GM18868 (cell line): ENCODE data around the gene TBC1D2.
"Not testable (repeated sequence)": the region's sequence is repeated elsewhere in the genome, so short reads cannot be mapped to it uniquely, and the experiment has no call there.

Experiments used
- ATAC-seq: cut with Tn5 transposase; IDR thresholded peaks from one replicate; pipeline ENCODE4 v1.9.1; 2021; ENCODE audit warnings: mild to moderate bottlenecking, moderate library complexity; ENCODE audit not compliant: unreplicated experiment

TBC1D2 gene

GRCh38 chr9:98275159-98275558 lies 19.7 kb upstream of the TBC1D2 start:
- no peak for ATAC-seq

- no peak for ATAC-seq
These were observed 16.6 kb upstream of the TBC1D2 start for GRCh38 chr9:98272083-98272482.

- no peak for ATAC-seq
These were observed 16.0 kb upstream of the TBC1D2 start for GRCh38 chr9:98271479-98271878.

GRCh38 chr9:98270284-98270683 lies 14.8 kb upstream of the TBC1D2 start:
- ATAC-seq, result not testable (repeated sequence)

GRCh38 chr9:98269652-98270051 lies 14.2 kb upstream of the TBC1D2 start:
- ATAC-seq, result not testable (repeated sequence)

DNA sequence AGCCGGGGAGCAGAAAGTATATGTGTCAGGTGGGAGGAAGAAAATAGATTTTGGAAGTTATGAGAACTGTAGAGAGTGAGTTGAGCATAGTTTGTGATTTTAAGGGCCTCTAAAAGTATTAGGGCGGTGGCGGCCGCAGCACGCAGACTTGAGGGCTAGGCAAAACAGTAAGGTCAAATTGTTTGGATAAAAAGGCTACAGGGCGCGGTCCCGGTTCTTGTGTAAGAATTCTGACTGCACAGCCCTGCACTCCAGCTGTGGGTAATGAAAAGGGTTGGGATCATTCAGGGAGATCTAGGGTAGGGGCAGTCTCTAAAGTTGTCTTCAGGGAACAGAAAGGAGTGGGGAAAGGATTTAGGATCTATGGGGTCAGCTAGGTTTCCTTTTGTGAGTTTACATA lies 12.1 kb upstream of the TBC1D2 start:
- not testable (repeated sequence) for ATAC-seq

- no peak for ATAC-seq
These were observed 9.1 kb upstream of the TBC1D2 start for GRCh38 chr9:98264516-98264915.

DNA sequence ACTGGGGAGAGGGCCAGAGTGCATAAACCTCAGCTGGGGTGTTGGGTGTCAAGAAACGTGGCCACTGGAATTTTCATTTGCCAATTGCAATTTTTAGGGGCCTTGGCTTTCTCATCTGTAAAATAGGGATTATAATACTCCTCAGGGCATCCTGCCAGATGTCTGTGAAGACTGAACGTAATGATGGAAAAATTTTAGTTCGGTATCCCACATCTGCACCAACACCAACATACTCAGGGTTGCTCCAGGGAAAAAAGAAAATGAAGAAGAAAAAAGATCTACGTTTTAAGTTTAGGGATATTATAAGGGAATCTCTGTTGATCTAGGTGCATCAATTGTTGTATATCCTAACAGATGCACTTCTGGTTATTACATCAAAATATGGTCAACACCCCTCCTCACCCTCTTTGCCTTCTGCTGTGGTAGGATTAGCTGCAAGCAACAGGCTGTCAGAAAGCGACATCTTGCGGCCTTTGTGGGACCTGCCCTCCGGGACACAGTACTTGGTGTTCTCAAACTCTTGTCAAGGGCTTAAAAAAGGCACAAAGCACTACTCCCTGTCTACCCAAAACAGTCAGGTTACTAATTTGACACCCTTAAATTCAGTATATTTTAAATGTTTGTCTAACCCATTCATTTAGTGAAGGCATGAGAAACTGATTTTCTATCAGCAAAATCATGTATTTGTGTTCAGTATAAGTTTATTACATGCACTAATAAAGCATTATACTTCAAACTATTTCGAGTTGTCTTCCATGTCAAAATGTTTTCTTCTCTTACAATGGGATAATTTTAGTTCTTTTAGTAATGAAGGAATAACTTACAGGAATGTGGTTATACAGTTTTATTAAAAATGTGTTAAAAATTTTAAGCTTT lies 8.3 kb upstream of the TBC1D2 start:
- peak; percentile 87 for ATAC-seq

DNA sequence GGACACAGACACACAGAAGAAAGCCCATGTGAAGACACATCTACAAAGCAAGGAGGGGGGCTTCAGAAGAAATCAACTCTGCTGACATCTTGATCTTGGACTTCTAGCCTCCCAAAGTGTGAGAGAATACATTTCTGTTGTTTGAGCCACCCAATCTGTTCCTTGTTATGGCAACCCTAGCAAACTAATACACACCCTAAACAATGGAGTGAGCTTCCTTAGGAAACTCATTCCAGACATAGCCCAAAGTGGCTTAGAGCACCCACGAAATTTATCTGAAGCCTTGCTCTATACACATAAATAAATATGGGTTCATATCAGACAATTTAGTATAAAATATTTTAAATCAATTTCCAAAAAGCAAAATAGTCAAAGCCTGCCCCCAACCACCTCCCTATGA lies 7.6 kb upstream of the TBC1D2 start:
- no peak for ATAC-seq

DNA sequence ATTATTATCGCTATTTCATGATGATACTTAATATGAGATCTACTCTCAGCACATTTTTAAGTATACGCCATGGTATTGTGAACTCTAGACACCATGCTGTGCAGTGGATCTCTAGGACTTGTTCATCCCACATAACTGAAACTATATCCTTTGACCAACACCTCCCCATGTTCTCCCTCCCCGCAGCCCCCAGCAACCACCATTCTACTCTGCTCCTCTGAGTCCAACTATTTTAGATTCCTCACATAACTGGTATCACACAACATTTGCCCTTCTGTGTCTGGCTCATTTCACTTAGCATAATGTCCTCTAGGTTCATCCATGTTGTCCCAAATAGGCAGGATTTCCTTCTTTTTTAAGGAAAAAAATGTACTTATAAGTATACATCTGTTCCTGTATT lies 6.6 kb upstream of the TBC1D2 start:
- ATAC-seq, result no peak

DNA sequence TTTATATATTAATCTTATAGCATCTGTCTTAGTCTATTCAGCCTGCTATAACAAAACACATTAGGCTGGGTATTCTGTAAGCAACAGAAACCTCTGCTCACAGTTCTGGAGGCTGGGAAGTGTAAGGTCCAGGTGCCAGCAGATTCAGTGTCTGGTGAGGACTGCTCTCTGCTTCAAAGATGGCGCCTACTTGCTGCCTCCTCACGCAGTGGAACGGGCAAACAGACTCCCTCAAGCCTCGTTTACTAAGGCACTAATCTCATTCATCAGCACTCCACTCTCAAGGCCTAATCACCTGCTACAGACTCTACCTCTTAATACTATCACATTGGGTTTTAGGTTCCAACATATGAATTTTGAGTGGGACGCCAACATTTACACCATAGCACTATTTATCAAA lies 5.2 kb upstream of the TBC1D2 start:
- no peak for ATAC-seq

GRCh38 chr9:98259791-98260190 lies 4.3 kb upstream of the TBC1D2 start:
- no peak for ATAC-seq

DNA sequence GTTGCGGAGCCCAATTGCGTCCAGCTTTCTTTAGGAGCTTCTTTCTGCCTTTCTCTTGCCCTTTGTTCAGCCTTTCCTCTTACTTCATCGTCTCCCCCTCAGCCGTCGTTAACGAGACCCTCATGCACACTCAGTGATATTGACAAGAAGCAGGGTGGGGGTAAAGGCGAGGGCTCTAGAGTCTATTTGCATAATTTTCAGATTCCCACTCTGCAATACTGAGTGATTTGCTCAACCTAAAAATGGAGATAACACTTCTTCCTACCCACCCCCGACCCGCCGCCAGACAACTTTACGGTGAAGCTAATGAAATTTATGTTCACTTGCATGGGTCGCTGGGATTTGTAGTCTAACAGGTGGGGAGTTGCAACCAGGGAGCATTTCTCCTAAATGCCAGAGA lies 1.3 kb upstream of the TBC1D2 start:
- ATAC-seq, result no peak

DNA sequence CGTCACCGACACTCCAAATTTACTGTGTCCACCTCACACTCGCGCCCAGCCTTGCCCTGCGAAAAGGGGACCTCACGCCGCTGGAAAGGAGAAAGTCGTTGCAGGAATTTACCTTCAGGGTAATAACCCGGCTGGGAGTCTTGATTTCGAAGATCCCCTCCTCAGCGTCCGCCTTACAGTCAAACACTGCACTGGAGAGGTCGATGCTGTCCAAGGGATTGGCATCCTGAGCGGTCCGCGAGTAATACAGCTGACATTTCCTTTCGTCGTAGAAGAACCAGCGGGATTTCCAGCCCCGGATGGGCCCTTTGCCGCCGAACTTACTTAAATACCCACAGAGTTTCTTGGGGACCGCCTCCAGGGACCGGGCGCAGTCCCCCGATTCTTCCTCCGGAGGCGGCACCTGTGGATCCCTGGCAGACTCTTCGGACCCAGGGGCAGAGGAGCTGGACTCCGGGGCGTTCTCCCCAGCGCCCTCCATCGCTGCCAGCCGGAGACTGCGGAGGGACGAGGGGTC lies 330 bp downstream of the TBC1D2 start:
- peak; percentile 27 for ATAC-seq

DNA sequence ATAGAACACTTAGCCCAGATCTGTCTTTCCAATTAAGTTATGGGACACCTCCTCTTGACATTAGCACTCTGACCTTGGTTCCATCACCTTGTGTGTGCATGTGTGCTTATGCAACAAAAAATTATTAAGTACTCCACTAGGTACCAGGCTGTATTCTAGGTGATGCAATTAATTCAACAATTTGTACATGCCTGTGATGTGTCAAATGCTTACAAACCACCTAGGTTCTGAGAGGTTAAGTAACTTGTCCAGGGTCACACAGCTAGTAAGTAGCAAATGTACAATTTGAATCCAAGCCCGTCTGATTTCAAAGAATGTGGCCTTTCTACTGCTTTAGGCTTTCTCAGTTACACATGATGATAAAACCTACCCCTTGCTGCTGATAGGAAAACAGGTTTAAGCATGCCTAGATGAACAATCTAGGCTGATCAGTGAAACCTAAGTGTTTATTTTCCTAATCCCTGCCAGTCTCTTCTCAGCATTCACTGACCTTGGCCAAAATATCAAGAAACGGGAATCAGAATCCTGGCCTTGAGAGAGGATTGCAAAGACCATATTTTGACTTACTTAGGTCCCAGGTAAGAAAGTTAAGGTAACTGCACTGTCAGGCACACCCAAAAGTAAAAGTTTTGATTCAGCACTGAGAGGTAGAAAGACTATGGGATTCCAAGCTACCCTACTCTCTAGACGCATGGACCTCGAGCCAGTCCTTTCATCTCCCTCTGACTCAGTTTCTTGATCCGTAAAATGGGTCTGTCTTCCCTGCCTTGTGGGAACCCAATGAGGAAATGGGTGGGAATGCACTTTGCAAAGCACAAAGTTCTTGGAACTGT lies 1.0 kb downstream of the TBC1D2 start:
- no peak for ATAC-seq

DNA sequence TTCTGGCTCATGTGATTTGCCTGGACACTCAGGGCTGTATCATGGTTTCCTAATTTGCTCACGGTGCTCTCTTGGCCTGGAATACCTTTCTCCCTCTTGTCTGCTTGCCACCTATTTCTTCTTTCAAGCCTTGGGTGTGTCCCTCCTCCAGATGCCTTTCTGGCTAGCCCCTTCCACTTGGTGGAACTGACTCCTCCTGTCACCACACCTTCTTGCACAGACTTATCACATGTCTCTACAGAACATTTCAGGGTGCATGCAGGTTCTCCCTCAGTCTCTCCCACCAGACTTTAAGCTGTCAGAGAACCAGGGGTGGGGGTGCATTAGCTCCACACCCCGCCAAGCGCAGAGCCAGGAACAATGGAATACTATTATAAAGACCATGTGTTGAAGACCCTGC lies 1.9 kb downstream of the TBC1D2 start:
- ATAC-seq, result no peak

DNA sequence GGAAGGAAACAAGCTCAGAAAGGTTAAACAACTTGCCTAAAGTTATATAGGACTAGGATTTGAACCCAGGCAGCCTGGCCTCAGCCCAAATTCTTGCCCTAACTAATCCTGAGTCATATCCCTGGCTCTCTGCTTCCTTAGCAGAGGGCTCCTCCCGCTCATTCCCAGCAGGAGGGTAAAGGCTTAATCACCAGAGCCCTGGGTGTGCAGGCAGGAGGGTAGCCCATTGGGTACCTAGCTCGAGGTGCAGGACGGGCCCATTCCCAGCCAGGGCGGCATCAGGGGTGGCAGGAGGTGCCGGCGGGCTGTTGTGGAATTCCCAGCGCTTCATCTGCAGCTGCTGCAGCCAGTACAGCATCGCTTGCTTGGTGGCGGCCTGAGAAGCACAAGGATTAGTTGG lies 3.9 kb downstream of the TBC1D2 start:
- ATAC-seq, result no peak

DNA sequence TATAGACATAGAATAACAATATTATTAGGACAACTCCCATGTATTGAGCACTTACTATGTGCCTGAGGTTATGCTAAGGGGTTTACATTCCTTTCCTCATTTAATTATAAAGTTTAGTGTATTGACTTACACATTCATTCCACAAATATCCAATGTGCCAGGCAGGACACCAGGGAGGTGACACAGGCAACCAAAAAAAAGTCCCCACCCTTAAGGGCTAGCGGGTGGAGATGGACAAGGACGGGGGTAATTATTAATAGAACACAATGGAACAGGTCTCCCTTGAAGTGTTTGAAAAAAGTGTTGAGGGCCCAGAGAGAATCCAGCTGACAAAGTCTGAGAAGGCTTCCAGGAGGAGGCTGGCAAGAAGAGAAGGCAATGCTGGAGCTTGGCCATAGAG lies 5.7 kb downstream of the TBC1D2 start:
- ATAC-seq, result no peak

- no peak for ATAC-seq
These were observed 6.5 kb downstream of the TBC1D2 start for GRCh38 chr9:98248737-98249474.

DNA sequence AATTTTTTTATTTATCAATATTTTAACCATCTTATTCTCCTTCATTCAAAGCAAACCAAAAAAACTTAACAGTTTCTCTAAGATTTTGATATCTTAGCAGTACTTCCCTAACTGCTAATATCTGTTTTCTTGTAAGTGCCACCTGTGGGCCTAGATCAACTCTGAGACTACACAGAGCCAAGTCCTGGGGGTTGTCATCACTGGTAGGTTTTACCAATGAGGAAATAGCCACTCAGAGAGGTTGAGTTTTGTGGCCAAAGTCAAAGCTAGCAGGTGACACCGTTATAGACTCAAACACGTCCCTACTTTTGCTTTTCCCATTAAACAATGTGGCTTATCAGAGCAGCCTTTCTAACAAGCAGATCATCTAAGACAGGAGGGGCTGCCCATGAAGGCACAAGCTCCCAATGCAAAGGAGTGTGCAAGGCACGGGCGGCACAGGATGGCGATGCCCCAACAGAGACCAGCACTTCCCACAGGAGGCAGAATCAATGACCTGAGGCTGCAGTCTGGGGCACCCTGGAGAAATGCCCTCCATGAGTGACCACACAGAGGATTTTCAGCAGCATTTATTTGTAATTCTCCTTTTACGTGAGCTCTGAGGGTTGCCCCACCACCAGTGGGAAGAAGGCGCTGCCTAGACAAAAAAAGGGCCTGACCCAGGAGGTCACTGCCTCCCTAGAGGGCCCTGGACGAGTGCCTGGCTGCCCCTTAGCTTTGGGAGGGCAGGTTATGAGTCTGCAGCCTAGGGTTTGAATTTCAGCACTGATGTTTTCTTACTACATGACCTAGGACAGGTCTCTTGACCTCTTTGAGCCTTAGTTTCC lies 7.4 kb downstream of the TBC1D2 start:
- ATAC-seq, result no peak
